SHP77 (cell line): Measurements from ENCODE around the gene APOA5.
"Not testable (repeated sequence)": the region's sequence is repeated elsewhere in the genome, so short reads cannot be mapped to it uniquely, and the experiment has no call there.

Experiments
- DNase-seq, 2 experiments: peaks; one replicate each; lab custom pipeline; 2025; lab: John Stamatoyannopoulos, UW

The APOA5 gene

DNA sequence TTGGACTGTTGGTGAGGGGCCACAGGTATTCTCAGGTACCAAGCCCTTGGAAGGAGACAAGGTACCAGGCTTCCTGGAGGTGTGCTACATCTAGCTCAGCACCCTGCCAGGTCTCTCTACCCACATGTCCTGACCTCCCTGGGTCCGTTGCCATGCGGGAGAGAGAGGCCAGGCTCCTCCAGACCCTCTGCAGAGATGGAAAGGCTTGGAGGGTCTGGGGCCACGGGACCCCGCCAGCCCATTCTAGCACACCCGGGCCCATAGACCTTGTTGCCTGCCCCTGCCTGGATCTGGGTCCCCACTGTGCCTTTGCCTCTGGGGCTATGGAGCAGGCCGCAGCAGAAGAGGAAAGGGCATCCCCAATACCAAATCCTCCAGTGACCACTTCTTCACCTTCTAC is 35.8 kb upstream of the APOA5 start:
- no peak for DNase-seq

DNA sequence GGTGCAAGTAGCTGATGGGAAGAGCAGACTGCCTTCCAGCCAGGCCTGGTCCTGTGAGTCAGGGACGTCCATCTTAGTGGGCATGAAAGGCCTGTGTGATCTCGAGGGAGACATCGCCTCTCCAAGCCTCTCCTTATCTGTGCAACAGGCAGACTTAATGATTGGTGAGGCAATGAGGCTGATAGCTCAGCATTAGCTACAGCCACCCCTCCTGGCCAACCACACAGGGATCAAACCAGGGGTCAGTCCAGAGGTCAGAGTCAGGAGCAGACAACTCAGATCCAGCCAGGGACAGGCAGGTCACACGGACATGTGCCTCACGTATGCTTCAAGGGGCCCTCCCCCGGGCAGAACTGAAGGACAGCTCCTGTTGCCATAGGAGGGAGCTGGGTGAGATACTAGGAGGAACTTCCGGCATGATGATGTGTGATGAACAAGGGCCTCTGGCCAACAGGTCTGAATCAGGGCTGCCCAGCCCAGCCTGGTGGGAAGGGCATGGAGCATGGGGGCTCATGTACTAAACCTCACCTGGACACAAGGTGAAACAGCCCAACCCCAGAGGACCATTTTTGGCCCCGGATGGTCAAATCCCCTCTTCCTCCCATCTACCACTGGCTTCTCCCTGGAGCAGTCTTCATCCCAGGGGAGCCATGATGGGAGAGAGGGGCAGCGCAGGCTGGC is 35.2 kb upstream of the APOA5 start:
- no peak for DNase-seq

- DNase-seq: no peak
Observed at GRCh38 chr11:116825854-116826750, 34.4 kb upstream of the APOA5 start.

DNA sequence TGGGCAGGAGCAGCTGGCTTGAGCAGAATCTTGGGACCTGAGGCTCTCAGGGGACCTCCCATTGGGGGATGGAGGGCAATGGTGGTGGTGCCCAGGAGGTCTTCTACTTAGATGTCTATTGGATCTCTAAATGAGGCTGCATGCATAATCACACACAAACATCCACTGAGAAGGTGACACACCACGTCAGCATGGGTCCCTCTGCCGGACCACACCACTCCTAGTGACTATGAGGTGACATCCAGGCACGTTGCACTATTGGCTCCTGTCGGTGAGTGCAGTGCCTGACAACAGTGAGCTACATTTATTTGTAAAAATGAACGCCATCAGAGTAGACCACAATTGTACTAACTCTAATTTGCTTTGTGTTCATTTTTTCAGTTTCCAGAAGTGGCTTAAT is 33.8 kb upstream of the APOA5 start:
- DNase-seq: no peak

- no peak for DNase-seq
Observed at GRCh38 chr11:116823031-116823843, 31.6 kb upstream of the APOA5 start, which contains the start of gene APOA4. APOA4 (minus strand) TSS chr11:116823304; CDS start chr11:116823191, 113 bp downstream.

GRCh38 chr11:116822575-116822974 is 30.9 kb upstream of the APOA5 start:
- no peak for DNase-seq

- DNase-seq: no peak
Observed at GRCh38 chr11:116821050-116821918, 29.6 kb upstream of the APOA5 start.

GRCh38 chr11:116819049-116819448 is 27.4 kb upstream of the APOA5 start:
- no peak for DNase-seq

- no peak for DNase-seq
Observed at GRCh38 chr11:116814502-116814901, 22.8 kb upstream of the APOA5 start.

GRCh38 chr11:116813781-116814471 is 22.2 kb upstream of the APOA5 start:
- DNase-seq: no peak

DNA sequence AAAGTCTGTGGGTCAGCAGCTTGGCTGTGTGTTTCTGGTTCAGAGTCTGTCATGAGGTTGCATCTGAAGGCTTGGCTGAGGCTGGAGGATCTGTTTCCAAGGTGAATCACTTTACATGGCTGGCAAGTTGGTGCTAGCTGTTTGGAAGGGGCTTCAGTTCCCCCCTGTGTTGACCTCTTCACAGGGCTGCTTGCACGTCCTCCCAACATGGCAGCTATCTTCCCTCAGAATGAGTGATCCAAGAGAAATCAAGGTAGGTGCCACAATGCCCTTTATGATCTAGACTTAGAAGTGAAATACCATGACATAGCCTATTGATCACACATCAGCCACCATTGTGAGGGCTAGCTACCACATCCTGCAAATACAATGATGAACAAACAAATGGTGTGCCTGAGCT is 21.5 kb upstream of the APOA5 start:
- DNase-seq: no peak

DNA sequence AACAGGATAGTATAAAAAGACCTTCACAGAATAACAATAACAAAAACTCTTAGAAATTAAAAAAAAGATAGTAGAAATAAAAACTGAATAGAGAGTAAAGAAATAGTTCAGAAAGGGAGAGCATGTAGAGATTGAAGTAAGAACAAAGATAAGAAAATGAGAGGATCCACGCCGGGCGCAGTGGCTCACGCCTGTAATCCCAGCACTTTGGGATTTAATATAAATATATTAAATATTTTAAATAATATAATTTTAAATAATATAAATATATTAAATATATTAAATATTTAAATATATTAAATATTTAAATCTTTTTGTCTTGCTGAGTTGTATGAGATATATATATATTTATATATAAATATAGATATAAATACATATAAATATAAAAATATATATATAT is 20.4 kb upstream of the APOA5 start:
- no peak for DNase-seq

- no peak for DNase-seq
Observed at GRCh38 chr11:116811194-116811593, 19.5 kb upstream of the APOA5 start.

DNA sequence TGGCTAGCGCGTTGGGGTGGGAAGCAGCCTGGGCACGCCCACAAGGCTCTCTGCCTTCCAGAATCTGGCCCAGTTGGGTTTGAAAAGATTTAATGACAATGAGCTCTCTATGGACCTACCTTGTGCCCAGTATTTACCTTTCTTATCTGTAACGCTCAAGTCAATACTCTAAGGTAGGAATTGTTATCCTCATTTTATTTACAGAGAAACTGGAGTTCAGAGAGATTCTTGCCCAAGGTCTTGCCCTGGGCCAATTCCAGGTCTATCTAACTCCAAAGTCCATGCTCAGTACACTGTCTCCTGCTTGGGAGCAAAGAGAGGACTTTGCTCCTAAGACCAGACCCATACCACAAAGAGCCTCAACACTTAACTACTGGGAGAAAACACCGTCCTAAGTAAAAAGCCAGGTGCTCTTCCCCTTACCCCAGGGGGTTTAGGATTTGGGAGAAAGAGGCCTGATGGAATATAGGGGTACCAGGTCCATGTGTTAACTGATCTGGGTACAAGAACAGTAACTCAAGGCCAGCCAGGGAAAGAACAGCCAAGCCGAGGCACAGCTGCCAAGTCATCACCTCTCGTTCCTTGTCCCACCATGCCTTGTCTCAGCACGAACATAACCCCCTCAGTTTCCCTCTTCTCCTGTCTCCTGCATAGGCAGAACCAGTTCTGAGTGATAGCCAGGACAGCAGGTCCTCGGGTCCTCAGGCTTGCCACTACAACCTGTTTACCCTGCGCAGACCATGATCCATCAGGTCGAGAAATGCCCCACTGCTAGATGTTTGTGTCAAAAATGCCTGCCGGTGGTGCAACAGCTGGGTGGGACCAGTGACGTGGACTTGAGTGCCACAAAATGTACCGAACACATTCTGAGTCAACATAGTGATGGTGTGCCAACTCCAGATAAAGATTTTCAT is 16.8 kb upstream of the APOA5 start:
- no peak for DNase-seq

DNA sequence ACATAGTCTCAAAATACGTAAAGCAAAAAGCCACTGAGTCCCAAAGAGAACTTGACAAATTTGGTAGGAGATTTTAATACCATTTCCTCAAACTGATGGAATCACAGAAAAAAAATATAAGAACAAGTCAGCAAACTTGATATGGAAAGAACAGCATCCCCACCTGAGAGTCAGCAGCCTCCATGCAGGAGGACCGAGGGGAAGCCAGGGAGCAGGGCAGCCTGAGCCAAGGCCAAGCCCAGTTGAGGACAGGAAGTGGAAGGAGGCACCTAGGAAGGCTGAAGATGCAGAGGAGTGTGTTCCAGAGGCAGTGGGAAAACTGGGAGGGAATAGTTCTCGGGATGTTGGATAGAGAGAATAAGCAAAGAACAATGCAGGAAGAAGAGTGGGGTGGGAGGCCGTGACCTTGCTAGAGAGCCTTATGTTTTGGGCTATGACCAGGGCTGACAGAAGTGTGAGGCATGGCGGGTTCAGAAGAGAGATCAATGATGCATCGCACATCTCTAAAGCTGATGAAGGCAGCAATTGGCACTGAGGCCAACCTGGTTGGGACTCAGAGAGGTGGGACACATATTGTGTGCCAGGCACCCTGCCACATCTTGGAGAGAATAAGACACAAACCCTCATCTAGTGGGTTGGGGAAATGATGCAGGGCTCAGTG is 16.1 kb upstream of the APOA5 start:
- DNase-seq: no peak

- no peak for DNase-seq
Observed at GRCh38 chr11:116804001-116804400, 12.3 kb upstream of the APOA5 start.

- DNase-seq: not testable (repeated sequence)
Observed at GRCh38 chr11:116801662-116802061, 10.0 kb upstream of the APOA5 start.

DNA sequence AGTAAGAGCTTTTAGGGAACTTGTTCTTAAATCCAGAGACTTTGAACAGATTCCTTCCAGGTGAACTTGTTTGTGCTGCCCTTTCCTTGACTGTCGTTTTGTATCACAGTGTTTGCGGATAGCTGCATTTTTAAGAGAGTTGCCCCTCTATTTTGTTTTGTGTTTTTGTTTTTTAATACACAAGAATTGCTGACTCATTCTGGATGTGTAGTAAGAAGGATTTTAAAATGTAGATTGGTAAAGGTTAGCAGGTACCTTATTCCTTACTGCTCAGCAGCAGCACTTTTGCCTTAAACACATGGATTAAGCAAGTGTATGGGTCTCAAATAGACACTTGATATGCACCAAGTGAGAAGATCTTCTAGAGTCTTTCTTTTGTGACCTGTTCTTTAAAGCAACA is 8.9 kb upstream of the APOA5 start:
- no peak for DNase-seq

- DNase-seq: no peak
Observed at GRCh38 chr11:116798368-116798767, 6.7 kb upstream of the APOA5 start.
